HepG2 (cell line): ENCODE measurements around the gene PMM2. TPM values are rescaled to one million over a fixed set of nuclear protein-coding genes. Genes with fewer than 3 reads are reported as not detected.

Source experiments
- ATAD3A ChIP-seq: sonication (generic); formaldehyde crosslinking; IDR thresholded peaks from 2 replicates; pipeline ENCODE4 v1.4.0; 2020; ENCODE audit warnings: missing genetic modification reagents
- CREM ChIP-seq, 2 experiments: sonication (generic) in 1 of 2; formaldehyde crosslinking in 1 of 2; IDR thresholded peaks; 2 replicates each; pipeline versions ENCODE4 v1.4.0 to v1.6.1; 2016 to 2020; ENCODE audit warnings: antibody characterized with exemption in 1 of 2, mild to moderate bottlenecking in 1 of 2, missing genetic modification reagents in 1 of 2
- FOXK2 ChIP-seq: fragments of 450-650 bp; IDR thresholded peaks from 2 replicates; pipeline ENCODE4 v1.6.1; 2016
- HOXA3 ChIP-seq: sonication (generic); formaldehyde crosslinking; IDR thresholded peaks from 2 replicates; pipeline ENCODE4 v1.5.0; 2020; ENCODE audit warnings: missing genetic modification reagents
- NFIC ChIP-seq: IDR thresholded peaks from 2 replicates; pipeline ENCODE4 v1.6.1; 2012; ENCODE audit warnings: mild to moderate bottlenecking, low read length, inconsistent platforms
- SOX5 ChIP-seq: IDR thresholded peaks from 2 replicates; pipeline ENCODE4 v1.6.1; 2016; ENCODE audit warnings: borderline replicate concordance
- ZFAT ChIP-seq: sonication (generic); formaldehyde crosslinking; conservative IDR thresholded peaks from 2 replicates; pipeline ENCODE4 v1.8.1; 2023; ENCODE audit warnings: missing genetic modification reagents, inconsistent platforms
- ZNF101 ChIP-seq: sonication (generic); formaldehyde crosslinking; IDR thresholded peaks from 2 replicates; pipeline ENCODE4 v1.4.0; 2020; ENCODE audit warnings: mild to moderate bottlenecking, low read depth, missing genetic modification reagents, borderline replicate concordance
- ZNF205 ChIP-seq: IDR thresholded peaks from 2 replicates; pipeline ENCODE4 v1.6.1; 2018; ENCODE audit warnings: missing biosample characterization, missing genetic modification reagents
- ZNF34 ChIP-seq: sonication (generic); formaldehyde crosslinking; IDR thresholded peaks from 2 replicates; pipeline ENCODE4 v1.4.0; 2020; ENCODE audit warnings: mild to moderate bottlenecking, missing genetic modification reagents, borderline replicate concordance
- ZNF354B ChIP-seq: sonication (generic); formaldehyde crosslinking; IDR thresholded peaks from 2 replicates; pipeline ENCODE4 v1.8.0; 2022; ENCODE audit warnings: mild to moderate bottlenecking, missing genetic modification reagents
- ZNF382 ChIP-seq: sonication (generic); formaldehyde crosslinking; IDR thresholded peaks from 2 replicates; pipeline ENCODE4 v1.5.0; 2020; ENCODE audit warnings: missing genetic modification reagents, mild to moderate bottlenecking, borderline replicate concordance
- ZSCAN9 ChIP-seq: IDR thresholded peaks from 2 replicates; pipeline ENCODE4 v1.6.1; 2016; ENCODE audit warnings: borderline replicate concordance
- polyA plus RNA-seq, 8 experiments: library from polyadenylated mRNA; depleted of rRNA in 3 of 8; stranded (reverse) in 7 of 8; unstranded in 1 of 8; fragments of >200 nt; fragmentation: Illumina TruSeq in 4 of 8; extraction: Trizol in 4 of 8; gene quantifications; 2 replicates each; pipeline versions ENCODE4 v1.2.1 to v1.2.3, GENCODE V29; 2011 to 2016; ENCODE audit warnings: low read depth in 4 of 8, missing spikeins in 1 of 8, mixed read lengths in 1 of 8; ENCODE audit not compliant: insufficient read depth in 1 of 8
- total RNA-seq, 5 experiments: library from RNA; depleted of rRNA; stranded (reverse); fragments of >200 nt; fragmentation: Illumina TruSeq; extraction: Trizol; gene quantifications; 2 replicates each; pipeline ENCODE4 v1.2.3, GENCODE V29; 2016; ENCODE audit warnings: low read depth in 1 of 5
- TF ChIP-seq, protein P1 (sequence below): sonication (generic); formaldehyde crosslinking; IDR thresholded peaks from 2 replicates; pipeline ENCODE4 v1.4.0; 2020; ENCODE audit warnings: missing genetic modification reagents
- TF ChIP-seq, protein P2 (sequence below): sonication (generic); formaldehyde crosslinking; IDR thresholded peaks from 2 replicates; pipeline ENCODE4 v1.5.0; 2020; ENCODE audit warnings: mild to moderate bottlenecking, missing genetic modification reagents
- TF ChIP-seq, protein P3 (sequence below): sonication (generic); formaldehyde crosslinking; IDR thresholded peaks from 2 replicates; pipeline ENCODE4 v1.5.1; 2020; ENCODE audit warnings: missing genetic modification reagents, mild to moderate bottlenecking, borderline replicate concordance
- TF ChIP-seq, protein P4 (sequence below): sonication (generic); formaldehyde crosslinking; IDR thresholded peaks from 2 replicates; pipeline ENCODE4 v1.9.0; 2022; ENCODE audit warnings: missing genetic modification reagents, mild to moderate bottlenecking, borderline replicate concordance
- TF ChIP-seq, protein P5 (sequence below): sonication (generic); formaldehyde crosslinking; IDR thresholded peaks from 2 replicates; pipeline ENCODE4 v1.4.0; 2020; ENCODE audit warnings: missing genetic modification reagents

The PMM2 gene
- total and polyA plus RNA-seq, 2 of the 13 experiments (the other 11 are each of a cell fraction or from before 2014, with no cell fraction given): 52.2 to 93.7 TPM

DNA sequence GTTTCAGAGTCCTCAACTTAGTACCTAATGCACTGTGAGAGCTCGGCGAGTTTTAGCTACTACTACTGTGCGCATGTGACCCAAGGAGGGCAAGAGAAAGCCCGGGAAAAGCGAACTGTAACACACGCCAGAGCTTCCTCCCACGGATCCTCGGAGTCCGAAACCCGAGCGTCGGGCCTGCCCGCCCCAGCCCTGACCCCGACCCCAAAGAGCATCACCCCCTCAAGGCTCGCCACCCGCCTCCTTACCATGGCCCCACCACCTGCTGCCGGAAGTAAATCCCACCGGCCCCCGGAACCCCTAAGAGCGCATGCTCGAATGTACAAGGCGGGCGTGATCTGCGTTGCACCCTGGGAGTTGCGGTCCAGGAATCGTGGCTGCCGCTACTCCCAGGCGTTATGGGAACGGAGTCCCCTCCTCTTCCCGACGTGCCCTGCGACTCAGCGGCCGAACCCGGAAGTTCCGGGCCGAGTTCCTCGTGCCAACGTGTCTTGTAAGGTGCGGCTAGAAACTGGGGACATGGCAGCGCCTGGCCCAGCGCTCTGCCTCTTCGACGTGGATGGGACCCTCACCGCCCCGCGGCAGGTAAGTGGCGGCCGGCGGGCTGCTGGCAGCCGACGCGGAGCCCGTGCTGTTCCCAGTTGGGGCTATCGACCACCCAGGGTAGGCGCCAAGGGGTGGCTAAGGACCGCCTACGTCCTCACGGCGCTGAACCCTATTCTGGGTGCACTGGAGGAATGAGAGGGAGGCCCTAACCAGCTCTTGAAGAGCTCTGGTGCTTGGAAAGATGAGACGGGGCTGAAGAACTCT lies at the start of gene PMM2, which contains the start of gene TMEM186 (continued):
- TF ChIP-seq, protein P1, sequence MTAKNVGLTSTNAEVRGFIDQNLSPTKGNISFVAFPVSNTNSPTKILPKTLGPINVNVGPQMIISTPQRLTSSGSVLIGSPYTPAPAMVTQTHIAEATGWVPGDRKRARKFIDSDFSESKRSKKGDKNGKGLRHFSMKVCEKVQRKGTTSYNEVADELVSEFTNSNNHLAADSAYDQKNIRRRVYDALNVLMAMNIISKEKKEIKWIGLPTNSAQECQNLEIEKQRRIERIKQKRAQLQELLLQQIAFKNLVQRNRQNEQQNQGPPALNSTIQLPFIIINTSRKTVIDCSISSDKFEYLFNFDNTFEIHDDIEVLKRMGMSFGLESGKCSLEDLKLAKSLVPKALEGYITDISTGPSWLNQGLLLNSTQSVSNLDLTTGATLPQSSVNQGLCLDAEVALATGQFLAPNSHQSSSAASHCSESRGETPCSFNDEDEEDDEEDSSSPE: peak; percentile 92
- TF ChIP-seq HOXA3: peak; percentile 97
- TF ChIP-seq ZNF205 (CRISPR knock-in tag): peak; percentile 92
- TF ChIP-seq ATAD3A: no peak; the same call in 1 of the 2 replicates
- TF ChIP-seq ZNF101 (CRISPR knock-in tag): peak; percentile 55; the same call in 1 of the 2 replicates
- TF ChIP-seq ZNF34 (CRISPR knock-in tag): peak; percentile 99
- no peak for TF ChIP-seq NFIC
- peak; percentile 98 for TF ChIP-seq CREM (IDR thresholded peaks at IDR 0.05)
- TF ChIP-seq CREM (CRISPR knock-in tag; IDR thresholded peaks at IDR 0.05): peak; percentile 60; the same call in 1 of the 2 replicates
- TF ChIP-seq, protein P2, sequence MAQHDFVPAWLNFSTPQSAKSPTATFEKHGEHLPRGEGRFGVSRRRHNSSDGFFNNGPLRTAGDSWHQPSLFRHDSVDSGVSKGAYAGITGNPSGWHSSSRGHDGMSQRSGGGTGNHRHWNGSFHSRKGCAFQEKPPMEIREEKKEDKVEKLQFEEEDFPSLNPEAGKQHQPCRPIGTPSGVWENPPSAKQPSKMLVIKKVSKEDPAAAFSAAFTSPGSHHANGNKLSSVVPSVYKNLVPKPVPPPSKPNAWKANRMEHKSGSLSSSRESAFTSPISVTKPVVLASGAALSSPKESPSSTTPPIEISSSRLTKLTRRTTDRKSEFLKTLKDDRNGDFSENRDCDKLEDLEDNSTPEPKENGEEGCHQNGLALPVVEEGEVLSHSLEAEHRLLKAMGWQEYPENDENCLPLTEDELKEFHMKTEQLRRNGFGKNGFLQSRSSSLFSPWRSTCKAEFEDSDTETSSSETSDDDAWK: no peak
- no peak for TF ChIP-seq ZFAT (CRISPR knock-in tag)
- peak; percentile 72 for TF ChIP-seq SOX5
- TF ChIP-seq, protein P3, sequence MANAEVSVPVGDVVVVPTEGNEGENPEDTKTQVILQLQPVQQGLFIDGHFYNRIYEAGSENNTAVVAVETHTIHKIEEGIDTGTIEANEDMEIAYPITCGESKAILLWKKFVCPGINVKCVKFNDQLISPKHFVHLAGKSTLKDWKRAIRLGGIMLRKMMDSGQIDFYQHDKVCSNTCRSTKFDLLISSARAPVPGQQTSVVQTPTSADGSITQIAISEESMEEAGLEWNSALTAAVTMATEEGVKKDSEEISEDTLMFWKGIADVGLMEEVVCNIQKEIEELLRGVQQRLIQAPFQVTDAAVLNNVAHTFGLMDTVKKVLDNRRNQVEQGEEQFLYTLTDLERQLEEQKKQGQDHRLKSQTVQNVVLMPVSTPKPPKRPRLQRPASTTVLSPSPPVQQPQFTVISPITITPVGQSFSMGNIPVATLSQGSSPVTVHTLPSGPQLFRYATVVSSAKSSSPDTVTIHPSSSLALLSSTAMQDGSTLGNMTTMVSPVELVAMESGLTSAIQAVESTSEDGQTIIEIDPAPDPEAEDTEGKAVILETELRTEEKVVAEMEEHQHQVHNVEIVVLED (CRISPR knock-in tag): peak; percentile 96
- TF ChIP-seq, protein P4, sequence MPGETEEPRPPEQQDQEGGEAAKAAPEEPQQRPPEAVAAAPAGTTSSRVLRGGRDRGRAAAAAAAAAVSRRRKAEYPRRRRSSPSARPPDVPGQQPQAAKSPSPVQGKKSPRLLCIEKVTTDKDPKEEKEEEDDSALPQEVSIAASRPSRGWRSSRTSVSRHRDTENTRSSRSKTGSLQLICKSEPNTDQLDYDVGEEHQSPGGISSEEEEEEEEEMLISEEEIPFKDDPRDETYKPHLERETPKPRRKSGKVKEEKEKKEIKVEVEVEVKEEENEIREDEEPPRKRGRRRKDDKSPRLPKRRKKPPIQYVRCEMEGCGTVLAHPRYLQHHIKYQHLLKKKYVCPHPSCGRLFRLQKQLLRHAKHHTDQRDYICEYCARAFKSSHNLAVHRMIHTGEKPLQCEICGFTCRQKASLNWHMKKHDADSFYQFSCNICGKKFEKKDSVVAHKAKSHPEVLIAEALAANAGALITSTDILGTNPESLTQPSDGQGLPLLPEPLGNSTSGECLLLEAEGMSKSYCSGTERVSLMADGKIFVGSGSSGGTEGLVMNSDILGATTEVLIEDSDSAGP (CRISPR knock-in tag): peak; percentile 98
- no peak for TF ChIP-seq ZNF382 (CRISPR knock-in tag)
- TF ChIP-seq ZSCAN9 (CRISPR knock-in tag): peak; percentile 99
- peak; percentile 84 for TF ChIP-seq FOXK2
- no peak for TF ChIP-seq ZNF354B (CRISPR knock-in tag)
- TF ChIP-seq, protein P5, sequence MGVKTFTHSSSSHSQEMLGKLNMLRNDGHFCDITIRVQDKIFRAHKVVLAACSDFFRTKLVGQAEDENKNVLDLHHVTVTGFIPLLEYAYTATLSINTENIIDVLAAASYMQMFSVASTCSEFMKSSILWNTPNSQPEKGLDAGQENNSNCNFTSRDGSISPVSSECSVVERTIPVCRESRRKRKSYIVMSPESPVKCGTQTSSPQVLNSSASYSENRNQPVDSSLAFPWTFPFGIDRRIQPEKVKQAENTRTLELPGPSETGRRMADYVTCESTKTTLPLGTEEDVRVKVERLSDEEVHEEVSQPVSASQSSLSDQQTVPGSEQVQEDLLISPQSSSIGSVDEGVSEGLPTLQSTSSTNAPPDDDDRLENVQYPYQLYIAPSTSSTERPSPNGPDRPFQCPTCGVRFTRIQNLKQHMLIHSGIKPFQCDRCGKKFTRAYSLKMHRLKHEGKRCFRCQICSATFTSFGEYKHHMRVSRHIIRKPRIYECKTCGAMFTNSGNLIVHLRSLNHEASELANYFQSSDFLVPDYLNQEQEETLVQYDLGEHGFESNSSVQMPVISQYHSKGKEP (CRISPR knock-in tag): peak; percentile 78
